VCaP (cell line): ENCODE results near the gene ZNF654.
"Not testable (repeated sequence)": the region's sequence is repeated elsewhere in the genome, so short reads cannot be mapped to it uniquely, and the experiment has no call there.

Experiments used
- H3K27ac ChIP-seq: fragments of 450-650 bp; 2 replicates; pipeline ENCODE4 v1.5.1; 2017
- CTCF ChIP-seq: fragments of 450-650 bp; conservative IDR thresholded peaks from 2 replicates; pipeline ENCODE4 v1.5.1; 2017; ENCODE audit warnings: mild to moderate bottlenecking, moderate library complexity

The ZNF654 gene

GRCh38 chr3:88180398-88180999 lies 121.4 kb downstream of the ZNF654 start:
- no peak overlapping the region for H3K27ac ChIP-seq
- peak; percentile 83 for TF ChIP-seq CTCF

GRCh38 chr3:88182165-88182918 lies 123.3 kb downstream of the ZNF654 start:
- not testable (repeated sequence) for H3K27ac ChIP-seq

GRCh38 chr3:88188436-88188835 lies 129.4 kb downstream of the ZNF654 start:
- no peak overlapping the region for H3K27ac ChIP-seq
- no peak for TF ChIP-seq CTCF

- no peak for TF ChIP-seq CTCF
- H3K27ac ChIP-seq, result no peak overlapping the region
These were observed 130.3 kb downstream of the ZNF654 start for GRCh38 chr3:88189361-88189810.

GRCh38 chr3:88191872-88192409 lies 132.9 kb downstream of the ZNF654 start:
- TF ChIP-seq CTCF, result no peak
- no peak overlapping the region for H3K27ac ChIP-seq

GRCh38 chr3:88192631-88193030 lies 133.6 kb downstream of the ZNF654 start:
- no peak overlapping the region for H3K27ac ChIP-seq
- TF ChIP-seq CTCF, result no peak
